HL-60 (cell line): ENCODE measurements around the gene MCM3AP.

ENCODE experiments used
- CTCF ChIP-seq: IDR thresholded peaks from one replicate; pipeline ENCODE4 v1.5.1; 2011; ENCODE audit warnings: low read length, control low read depth, inconsistent platforms; ENCODE audit not compliant: insufficient read depth
- GABPA ChIP-seq: IDR thresholded peaks from 2 replicates; pipeline ENCODE4 v1.6.1; 2012; ENCODE audit warnings: low read depth
- POLR2AphosphoS5 ChIP-seq: IDR thresholded peaks from 2 replicates; pipeline ENCODE4 v1.6.1; 2012; ENCODE audit warnings: low read depth

- TF ChIP-seq GABPA (no peak), CTCF (no peak), POLR2AphosphoS5 (no peak)
Observed at GRCh38 chr21:46289655-46290179, 4.3 kb upstream of the MCM3AP start.
